ENCODE data around the gene MMP19. TPM values are rescaled to one million over a fixed set of nuclear protein-coding genes. Genes with fewer than 3 reads are reported as not detected.

Gene MMP19
- total and polyA plus RNA-seq, 2 of the 4 experiments (the other 2 are of a cell fraction): 9.9 to 34.7 TPM

- Histone ChIP-seq H3K36me3 (ENCODE audit: control insufficient read depth, insufficient read depth, low read length) (peaks cover 9% of the 10 kb centered on the region), H4K91ac (ENCODE audit: insufficient read depth, low read depth, low read length) (no peak overlapping the region), H4K20me1 (ENCODE audit: insufficient read depth, low read length) (no peaks in the 10 kb centered on the region), H3K79me1 (ENCODE audit: low read depth in 1 of 2, low read length in 2 of 2) (peaks cover 28 to 73% of the 10 kb centered on the region in 2 experiments), H3K23ac (ENCODE audit: low read depth, low read length) (no peak overlapping the region), H2BK20ac (ENCODE audit: low read depth, low read length) (no peak overlapping the region), H4K5ac (ENCODE audit: low read depth, low read length) (no peak overlapping the region), H3K9me3 (ENCODE audit: control insufficient read depth, insufficient read depth, low read length) (no peaks in the 10 kb centered on the region), H3K9me1 (ENCODE audit: insufficient read depth, low read length) (peaks cover 15% of the 10 kb centered on the region; the same call in 1 of the 2 replicates), H2BK15ac (ENCODE audit: low read depth, low read length) (0 out of 3 replicates have a peak overlapping the region, but pooled peaks have one; percentile 43), H2AK9ac (replicated peaks; ENCODE audit: low read depth, low read length, poor library complexity) (peak overlapping the region; percentile 93), H3K4me1 (ENCODE audit: control insufficient read depth, insufficient read depth, low read length) (peaks cover 14% of the 10 kb centered on the region; the same call in 1 of the 2 replicates), H3K9ac (ENCODE audit: low read depth, low read length) (no peak overlapping the region), H3K4ac (ENCODE audit: low read depth, low read length) (peak overlapping the region; percentile 79), H3K14ac (replicated peaks; ENCODE audit: low read depth, low read length) (no peak overlapping the region), H2BK120ac (ENCODE audit: low read depth, low read length) (no peak overlapping the region), H3K18ac (ENCODE audit: low read depth, low read length) (no peak overlapping the region), H3K4me2 (ENCODE audit: low read depth, low read length) (peak overlapping the region; percentile 88), H2BK5ac (ENCODE audit: low read depth, low read length, poor library complexity, severe bottlenecking) (no peak overlapping the region), H3K56ac (ENCODE audit: extremely low read depth, insufficient read depth, low read length) (no peak overlapping the region), H3K4me3 (ENCODE audit: insufficient read depth, low read depth, low read length) (peak overlapping the region; percentile 78; the same call in 1 of the 2 replicates), H3K27ac (ENCODE audit: insufficient read depth, low read length) (no peak overlapping the region), H2AFZ (replicated peaks; ENCODE audit: low read length, poor library complexity) (no peak overlapping the region), H2AK5ac (ENCODE audit: low read depth, low read length) (peak overlapping the region; percentile 87), H4K8ac (ENCODE audit: low read depth in 2 of 2, low read length in 2 of 2) (peak overlapping the region; percentile 41 to 93), H3K27me3 (ENCODE audit: control insufficient read depth, insufficient read depth, low read length) (no peaks in the 10 kb centered on the region)
- in situ Hi-C loops (cut with MboI; ENCODE audit: low sequenced_read_pairs) (loop anchor here (10.0 kb wide), 1 partner anchor 96 kb away; the partner anchor contains the start of gene PYM1), dilution Hi-C loops (cut with HindIII; ENCODE audit: low sequenced_read_pairs, unreplicated experiment) (no loop called here), intact Hi-C loops (cut with micrococcal nuclease) (no loop called here)
- TF ChIP-seq POLR2A (IDR thresholded peaks at IDR 0.05; ENCODE audit: low read depth, low read length): no peak
- no peak for TF ChIP-seq MAZ (IDR thresholded peaks at IDR 0.05; ENCODE audit: borderline replicate concordance, low read depth, low read length)
- no peak for TF ChIP-seq CTCF (conservative IDR thresholded peaks at IDR 0.05; ENCODE audit: low read depth, low read length)
- TF ChIP-seq RFX5 (IDR thresholded peaks at IDR 0.05; ENCODE audit: low read depth, low read length): no peak
- TF ChIP-seq FOS (IDR thresholded peaks at IDR 0.05; ENCODE audit: low read depth, low read length): no peak
- TF ChIP-seq BHLHE40 (IDR thresholded peaks at IDR 0.05; ENCODE audit: low read depth, low read length): no peak
- TF ChIP-seq MAFK (IDR thresholded peaks at IDR 0.05; ENCODE audit: low read depth, low read length): no peak
- no peak for TF ChIP-seq SMC3 (IDR thresholded peaks at IDR 0.05; ENCODE audit: low read depth, low read length)
- TF ChIP-seq CEBPB (IDR thresholded peaks at IDR 0.05; ENCODE audit: low read depth, low read length): no peak
- TF ChIP-seq NFE2L2 (IDR thresholded peaks at IDR 0.05; ENCODE audit: low read depth, low read length): no peak
- no peak for TF ChIP-seq CHD1 (IDR thresholded peaks at IDR 0.05; ENCODE audit: low read depth, low read length)
- no peak for TF ChIP-seq RCOR1 (IDR thresholded peaks at IDR 0.05; ENCODE audit: insufficient replicate concordance, low read length)
- TF ChIP-seq ELK1 (IDR thresholded peaks at IDR 0.05; ENCODE audit: borderline replicate concordance, low read depth, low read length): no peak
- no peak for TF ChIP-seq USF2 (IDR thresholded peaks at IDR 0.05; ENCODE audit: low read depth, low read length)
- no peak for TF ChIP-seq MXI1 (IDR thresholded peaks at IDR 0.05; ENCODE audit: borderline replicate concordance, low read depth, low read length)
- TF ChIP-seq RAD21 (IDR thresholded peaks at IDR 0.05; ENCODE audit: low read length): no peak
- DNase-seq (no peak), ATAC-seq (ENCODE audit: low read depth) (no peak)
- CTCF ChIA-PET: no interaction called here
- POLR2A ChIA-PET (ENCODE audit: unreplicated experiment): no interaction called here
- WGBS, 2 experiments (ENCODE audit: extremely low coverage in 2 of 2, insufficient read length in 1 of 2): no CpG with 5 or more reads among the region's 5 CpGs
- no TSS peak for BruUV-seq (replicated peaks)
These were observed 14.4 kb downstream of the MMP19 start for GRCh38 chr12:55828357-55828756.
